ENCODE data around the gene E2F1. TPM values are rescaled to one million over a fixed set of nuclear protein-coding genes. Genes with fewer than 3 reads are reported as not detected.
A peak's percentile ranks its signal among the peaks of the same experiment; 100 is the strongest.

The E2F1 gene
- total RNA-seq, 1 experiment from 2014 or later = 7.9 TPM

DNA sequence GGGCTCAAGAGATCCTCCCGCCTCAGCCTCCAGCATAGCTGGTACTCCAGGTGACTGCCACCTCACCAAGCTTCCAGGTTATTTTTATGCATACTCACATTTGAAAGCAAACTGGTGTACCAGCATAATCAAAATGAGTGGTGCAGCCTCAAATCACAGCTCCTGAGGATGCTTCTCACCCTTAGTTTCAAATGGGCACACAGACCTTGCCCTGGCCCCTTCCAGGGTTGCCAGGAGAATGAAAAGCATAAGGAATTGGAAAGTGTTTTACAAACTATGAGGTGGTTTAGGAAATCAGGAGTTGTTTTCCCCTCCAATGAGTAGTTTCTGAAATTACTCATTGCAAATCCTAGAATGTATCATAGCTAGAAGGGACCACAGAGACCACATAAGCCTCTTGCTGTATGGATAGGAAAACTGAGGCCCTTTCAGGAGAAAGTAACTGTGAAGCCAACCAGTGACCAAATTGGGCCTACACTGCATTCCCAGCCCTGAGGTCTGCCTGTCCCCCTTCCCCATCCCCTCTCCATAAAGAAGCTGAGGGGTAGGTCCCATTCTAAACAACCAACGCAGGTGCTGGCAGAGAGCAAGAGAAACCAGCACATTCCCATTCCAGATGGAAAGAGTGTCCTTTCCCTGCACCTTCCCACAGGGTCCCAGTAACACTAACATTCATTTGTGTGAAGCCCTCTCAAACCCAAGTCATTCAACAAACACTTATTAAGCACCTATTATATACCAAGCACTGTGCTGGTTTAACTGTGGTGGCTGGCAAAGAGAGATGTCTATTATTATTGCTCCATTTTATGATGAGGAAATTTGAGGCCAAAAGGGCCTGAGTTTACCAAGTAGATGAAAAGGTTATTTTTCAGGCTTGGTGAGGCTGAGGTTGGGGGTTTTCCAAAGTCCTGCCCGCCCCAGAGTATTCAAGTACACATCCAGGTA, 2.1 kb upstream of the E2F1 start:
- DNase-seq (ENCODE audit: extremely low read depth, low read depth) = no peak

DNA sequence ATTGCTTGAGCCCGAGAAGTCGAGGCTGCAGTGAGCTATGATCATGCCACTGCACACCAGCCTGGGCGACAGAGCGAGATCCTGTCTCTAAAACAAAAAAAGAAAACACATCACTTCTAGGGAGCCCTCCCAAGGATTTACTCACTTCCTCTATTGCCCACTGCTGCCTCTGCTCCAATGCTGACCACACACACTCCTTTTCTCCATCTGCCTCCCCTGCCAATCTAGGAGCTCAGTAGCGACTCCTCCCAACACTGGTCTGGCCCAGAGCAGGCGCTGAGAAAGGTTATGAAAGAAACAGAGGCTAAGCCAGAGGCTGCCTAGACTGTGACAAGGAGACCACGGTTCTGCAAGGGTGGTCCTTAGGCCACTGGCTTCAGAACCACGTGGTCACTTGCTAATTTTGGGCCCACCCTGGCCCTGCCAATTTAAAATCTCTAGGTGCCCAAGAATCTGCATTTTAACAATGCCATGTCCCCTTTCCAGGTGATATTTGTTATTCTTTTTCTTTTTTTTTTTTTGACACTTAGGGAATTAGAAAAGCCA, 1.3 kb upstream of the E2F1 start:
- DNase-seq (ENCODE audit: extremely low read depth, low read depth) = no peak

DNA sequence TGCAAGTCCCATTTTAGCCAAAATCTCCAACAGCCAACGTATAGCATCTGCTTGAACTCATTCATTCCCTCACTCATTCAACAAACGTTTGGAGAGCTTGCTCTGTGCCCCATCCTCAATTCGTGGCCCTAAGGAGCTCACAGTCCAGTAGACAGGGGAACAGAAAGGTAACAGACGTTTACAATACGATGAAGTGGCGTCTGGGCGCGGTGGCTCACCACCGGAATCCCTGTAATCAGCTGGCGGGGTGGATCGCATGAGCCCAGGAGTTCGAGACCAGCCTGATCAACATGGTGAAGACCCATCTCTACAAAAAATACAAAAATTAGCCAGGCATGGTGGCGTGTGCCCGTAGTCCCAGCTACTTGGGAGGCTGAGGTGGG, 790 bp upstream of the E2F1 start:
- no peak for DNase-seq (ENCODE audit: extremely low read depth, low read depth)

DNA sequence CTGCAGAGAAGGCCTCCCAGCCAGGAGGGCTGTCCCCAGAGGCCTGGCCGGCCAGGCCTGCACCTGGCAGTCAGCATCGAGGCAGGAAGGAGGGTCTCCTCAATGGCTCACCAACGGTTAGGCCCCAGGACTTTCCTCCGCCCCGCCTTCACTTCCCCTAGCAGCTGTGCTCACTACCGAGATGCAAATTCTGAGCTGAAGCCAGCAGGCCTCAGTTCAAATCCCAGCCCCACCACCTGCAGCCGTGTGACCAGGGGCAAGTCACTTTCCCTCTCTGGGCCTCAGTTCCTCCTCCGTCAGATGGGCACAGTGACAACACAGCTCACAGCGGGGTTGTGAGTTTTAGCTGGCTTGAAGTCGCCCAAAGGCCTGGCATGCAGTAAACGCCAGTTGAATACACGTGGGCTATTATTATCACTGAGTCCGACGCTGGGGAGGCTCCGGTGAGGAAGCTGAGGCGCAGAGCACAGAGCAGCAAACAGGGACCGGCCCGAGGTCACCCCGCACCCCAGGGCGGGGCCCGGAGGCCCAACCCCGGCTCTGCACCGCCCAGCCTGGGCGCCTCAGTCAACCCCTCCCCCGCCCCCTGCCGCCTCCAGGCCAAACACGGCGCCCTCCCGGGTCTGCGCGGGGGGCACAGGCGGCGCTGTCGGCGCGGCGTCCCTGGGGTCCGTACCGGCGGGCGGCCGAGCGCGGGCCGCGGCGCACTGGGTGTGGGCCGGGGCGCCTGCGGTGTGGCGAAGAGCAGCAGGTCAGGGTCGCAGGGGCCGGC, 671 bp downstream of the E2F1 start:
- DNase-seq (ENCODE audit: extremely low read depth, low read depth) = no peak

DNA sequence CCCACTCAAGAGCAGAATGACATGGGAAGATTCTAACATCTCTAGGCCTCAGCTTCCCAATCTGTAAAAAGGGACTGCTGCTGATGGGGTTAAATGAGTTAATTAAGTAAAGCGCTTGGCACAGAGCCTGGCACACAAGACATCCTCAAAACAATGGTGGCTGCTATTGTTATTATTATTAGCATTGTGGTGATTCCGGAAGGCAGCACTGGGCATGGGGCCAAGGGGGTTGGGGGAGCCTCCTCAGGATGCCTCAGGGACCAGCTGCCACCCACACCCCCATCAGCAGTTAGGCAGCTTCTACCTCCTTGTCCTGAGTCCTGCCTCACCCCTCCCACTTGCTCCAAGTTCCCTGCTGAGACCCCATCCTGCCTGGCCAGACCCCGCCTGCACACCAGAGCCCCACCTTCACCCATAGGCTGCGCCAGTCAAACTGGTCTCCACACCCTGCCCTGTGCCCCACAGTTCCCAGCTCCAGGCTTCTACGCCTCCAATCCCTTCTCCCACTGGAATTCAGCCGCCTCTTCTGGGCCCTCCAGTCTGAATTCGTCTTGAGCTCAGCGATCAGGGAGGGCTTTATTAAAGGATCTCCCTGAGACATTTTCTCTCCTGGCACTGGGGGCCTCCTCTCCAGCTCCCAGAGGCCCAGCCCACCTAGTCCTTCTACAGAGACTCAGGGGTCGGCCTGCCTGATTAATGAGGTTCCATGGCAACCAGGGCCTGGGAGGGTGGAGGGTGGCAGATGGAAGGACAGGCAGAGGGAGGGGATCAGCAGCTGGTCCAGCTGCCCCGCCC, 1.5 kb downstream of the E2F1 start:
- no peak for DNase-seq (ENCODE audit: extremely low read depth, low read depth)

DNA sequence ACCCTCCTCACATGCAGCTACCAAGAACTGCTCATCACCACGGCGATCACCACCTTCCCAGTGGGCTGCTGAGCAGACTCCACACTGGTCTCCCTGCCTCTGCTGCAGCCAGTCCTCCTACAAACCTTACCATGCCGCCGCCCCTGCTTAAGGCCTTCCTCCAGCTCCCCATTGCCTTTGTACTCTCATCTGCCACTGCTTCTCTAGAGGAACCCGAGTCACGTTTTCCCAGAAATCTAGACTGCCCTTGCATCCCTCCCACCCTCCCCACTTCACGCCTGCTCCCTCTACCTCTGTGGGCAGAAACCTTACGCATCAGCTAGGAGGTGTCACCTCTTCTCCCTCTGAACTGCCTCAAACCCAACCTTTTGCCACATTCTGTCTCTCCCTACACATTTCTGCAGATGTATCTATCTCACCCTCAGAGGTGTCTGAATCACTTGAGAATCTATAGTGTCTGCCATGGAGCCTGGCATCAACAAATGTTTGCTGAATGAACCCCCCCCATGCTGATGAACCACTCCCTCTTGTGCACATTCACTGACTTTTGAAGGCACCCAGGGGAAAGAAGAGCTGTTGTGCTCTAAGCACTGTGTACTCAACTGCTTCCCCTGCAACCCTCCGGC, 4.3 kb downstream of the E2F1 start:
- no peak for DNase-seq (ENCODE audit: extremely low read depth, low read depth)

DNA sequence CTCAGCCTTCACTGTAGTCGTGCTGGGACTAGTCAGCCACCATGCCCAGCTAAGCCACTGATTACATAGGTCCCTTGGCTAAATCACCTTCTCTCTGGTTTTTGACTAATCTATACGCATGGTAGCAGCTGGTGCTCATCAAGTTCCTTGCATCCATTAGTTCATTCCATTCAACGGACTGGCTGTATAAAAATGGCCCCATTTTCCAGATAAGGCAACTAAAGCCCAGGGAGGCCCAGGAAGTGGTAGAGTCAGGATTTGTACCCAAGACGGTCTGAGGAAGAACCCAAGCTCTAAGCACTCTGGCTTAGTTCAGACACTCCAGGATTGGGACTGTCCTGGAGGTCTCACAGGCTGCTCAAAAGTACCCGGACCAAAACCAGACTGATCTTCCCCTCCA, 4.9 kb downstream of the E2F1 start:
- no peak for DNase-seq (ENCODE audit: extremely low read depth, low read depth)

DNA sequence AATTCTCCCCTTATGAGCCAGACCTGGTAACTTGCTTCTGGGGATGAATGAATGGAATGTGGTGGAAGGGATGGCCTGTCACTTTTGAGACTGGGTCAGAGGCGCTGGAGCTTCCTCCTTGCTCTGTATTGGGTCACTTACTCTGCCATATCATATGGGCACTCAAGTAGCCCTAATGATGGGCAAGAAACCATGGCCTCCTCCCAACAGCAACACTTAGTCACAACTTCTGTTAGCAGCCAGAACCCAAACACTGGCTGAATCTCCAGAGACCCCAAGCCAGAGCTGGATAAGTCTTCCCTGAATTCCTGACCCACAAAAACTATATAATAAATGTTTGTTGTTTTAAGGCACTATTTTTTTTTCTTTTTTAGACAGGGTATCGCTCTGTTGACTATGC, 5.5 kb downstream of the E2F1 start:
- no peak for DNase-seq (ENCODE audit: extremely low read depth, low read depth)

DNA sequence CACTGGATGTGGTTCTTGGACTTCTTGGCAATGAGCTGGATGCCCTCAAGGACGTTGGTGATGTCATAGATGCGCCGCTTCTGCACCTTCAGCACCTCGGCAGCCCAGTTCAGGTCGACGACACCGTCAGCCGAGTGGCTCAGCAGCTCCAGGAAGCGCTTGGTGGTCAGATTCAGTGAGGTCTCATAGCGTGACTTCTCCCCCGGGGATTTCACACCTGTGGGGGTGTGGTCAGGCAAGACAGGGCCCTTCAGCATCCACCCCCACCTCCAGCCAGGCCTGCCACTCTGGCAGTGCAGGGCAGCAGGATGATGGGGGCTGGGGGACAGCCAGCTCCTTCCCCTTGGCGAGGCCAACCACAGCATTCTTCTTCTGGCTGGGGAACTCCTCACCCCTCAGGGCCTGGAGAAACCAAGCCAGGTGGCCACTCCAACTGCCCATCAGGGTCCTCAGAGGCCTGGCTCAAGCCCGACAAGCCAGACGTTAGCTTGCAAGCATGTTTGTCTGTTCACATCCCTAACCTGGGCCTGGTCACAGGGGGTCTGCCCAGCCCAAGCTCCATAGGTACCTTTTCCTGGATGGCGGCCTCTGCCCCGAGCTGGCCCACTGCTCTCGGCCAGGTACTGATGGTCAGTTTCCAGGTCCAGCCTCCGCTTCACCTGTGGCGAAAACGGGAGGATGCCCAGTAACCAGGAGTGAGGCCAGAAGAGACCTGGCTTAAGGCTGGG, 6.3 kb downstream of the E2F1 start:
- DNase-seq (ENCODE audit: extremely low read depth, low read depth) = no peak

DNA sequence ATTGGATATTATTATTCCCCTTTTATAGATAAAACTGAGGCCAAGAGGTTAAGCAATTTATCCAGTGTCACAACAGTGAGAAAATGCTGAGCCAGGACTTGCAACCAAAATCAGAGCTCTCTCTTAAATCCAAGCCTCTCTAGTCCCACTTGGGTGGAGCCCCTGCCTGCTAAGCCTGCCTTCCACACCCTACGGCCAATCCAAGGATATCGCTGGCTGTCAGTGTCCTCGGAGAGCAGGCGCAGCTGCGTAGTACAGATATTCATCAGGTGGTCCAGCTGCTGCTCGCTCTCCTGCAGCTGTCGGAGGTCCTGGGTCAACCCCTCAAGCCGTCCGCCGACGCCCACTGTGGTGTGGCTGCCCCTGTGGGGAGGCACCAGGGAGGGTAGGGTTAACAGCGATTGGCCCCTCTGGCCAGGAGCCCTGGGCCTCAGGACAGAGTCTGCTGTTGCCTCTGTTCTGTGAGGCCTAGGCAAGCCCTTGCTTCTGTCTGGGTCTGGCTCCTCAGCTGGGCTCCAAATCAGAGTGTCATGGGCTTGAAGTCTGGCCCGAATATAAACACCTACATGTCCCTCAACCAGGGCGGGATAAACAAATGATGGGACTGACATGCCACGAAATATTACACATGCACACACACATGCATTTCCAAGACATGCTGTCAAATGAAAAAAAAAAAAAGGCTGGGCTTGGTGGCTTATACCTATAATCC, 8.0 kb downstream of the E2F1 start:
- DNase-seq (ENCODE audit: extremely low read depth, low read depth) = no peak

DNA sequence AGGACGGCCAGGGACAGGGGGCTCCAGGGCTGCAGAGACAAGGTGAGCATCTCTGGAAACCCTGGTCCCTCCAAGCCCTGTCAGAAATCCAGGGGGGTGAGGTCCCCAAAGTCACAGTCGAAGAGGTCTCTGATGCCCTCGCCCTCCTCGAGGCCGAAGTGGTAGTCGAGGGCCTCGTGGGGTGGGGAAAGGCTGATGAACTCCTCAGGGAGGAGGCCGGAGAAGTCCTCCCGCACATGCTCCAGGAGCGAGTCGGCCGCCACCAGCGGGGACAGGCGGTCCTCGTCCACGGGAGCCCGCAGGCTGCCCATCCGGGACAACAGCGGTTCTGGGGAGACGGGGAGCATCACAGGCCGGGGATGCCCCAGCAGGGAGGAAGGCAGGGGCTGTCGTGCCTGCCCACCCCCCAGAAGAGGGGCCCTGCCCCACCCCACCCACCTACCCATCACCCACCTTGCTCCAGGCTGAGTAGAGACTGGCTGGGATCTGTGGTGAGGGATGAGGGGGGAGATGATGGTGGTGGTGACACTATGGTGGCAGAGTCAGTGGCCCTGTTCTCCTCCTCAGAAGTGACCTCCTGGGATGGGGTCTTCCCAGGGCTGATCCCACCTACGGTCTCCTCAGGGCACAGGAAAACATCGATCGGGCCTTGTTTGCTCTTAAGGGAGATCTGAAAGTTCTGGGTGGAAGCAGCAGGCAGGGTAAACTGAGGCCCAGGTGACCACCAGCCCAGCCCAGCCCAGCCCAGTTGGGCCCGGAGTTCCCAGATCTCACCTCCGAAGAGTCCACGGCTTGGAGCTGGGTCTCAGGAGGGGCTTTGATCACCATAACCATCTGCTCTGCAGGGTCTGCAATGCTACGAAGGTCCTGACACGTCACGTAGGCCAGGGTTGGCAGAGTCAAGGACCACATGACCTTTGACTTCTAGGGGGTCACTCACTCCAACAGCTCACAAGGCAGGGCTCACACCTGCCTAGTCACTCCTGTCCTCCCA, 9.2 kb downstream of the E2F1 start:
- no peak for DNase-seq (ENCODE audit: extremely low read depth, low read depth)

DNA sequence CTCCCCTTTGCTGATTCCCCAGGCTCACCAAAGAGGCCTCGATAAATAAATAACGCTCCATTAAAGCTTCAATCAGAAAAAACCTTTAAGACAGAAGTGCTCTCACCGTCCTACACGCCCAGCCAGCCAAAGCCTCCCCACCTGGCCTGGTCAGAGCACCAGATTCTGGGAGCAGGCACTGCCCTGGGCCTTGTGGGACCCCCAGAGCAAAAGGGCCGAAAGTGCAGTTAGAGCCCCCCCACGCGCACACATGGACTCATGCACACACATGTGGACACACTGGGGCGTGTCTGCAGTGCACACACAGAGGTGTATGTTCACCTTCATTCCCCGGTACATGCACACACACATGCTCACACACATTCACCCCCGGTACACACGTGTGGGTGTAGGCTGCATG, 10.1 kb downstream of the E2F1 start:
- DNase-seq (ENCODE audit: extremely low read depth, low read depth) = no peak

DNA sequence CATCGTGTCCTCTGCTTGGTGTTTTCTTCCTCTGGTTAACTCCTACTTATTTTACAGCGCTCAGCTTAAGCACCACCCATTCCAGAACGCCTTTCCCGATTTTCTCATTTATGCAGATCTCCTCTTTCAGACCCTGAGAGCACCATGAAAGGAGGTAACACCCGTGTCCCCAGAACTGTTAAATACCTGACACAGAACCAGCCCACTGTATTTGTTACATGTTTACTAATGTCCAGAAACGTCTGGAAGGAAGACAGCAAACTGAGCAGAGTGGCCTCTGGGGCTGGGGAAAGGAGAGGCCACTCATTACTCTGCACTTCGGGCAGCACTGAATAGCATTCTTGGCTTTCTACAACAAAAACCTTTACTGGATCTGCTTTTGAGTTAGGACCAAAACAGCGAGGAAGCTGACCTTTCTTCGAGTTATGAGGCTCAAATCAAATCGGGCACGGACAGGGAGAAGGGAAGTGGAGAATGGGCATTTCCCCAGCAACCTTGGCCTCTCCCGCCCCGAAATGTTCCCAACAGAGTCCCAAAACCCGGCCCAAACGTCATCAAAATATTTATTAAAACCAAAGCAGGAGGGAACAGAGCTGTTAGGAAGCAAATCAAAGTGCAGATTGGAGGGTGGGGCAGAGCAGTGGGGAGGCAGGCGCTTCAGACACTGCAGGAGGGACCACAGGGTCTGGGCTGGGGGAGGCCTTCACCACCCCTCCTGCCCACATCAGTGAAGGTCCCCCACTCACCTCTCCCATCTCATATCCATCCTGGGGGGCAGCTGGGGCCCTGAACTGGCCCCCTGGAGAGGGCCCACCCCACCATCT, 10.8 kb downstream of the E2F1 start:
- DNase-seq (ENCODE audit: extremely low read depth, low read depth) = no peak

DNA sequence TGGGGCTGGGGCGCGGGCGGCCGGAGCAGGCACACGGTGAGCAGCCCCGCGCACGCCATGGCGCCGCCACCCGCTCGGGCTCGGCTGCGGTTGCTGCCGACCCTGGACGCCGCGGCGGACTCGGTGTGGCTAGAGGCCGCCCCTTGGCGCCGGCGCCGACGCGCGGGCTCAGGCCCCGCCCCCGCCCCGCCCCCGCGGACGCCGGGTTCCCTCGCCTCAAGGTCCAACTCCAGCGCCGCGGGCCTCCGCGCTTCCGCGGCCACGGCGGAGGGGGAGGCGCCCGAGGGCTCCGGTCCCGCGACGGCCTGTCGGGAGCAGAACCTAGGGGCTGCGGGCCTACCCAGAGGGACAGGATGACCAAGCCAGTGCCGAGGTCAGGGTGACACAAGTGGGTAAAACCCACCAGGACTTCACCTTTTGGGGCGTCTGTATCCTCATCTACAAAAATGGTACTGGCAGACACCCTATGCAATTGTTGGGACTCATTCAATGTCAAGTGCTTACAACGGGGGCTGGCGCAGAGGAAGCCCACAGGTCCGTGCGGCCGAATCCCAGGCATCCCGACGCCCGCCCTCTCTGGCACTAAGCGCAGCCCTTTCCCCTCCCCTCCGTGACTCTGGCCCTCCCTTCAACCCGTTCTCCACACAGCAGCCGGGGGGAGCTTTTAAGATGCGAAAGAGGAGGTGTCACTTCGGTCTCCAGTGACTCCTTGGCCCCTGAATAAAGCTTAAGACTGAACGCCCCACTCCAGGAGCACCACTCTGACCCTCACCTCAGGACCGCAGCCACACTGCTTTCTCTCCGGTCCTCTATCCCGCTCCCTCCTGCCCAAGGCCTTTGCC, 11.7 kb downstream of the E2F1 start, which contains the start of gene NECAB3:
Gene NECAB3, minus strand, starts transcription at position 135 of the 842 bp plus-strand sequence. Its CDS starts 76 bp downstream, at position 59.
- DNase-seq (ENCODE audit: extremely low read depth, low read depth) = peak; percentile 79

DNA sequence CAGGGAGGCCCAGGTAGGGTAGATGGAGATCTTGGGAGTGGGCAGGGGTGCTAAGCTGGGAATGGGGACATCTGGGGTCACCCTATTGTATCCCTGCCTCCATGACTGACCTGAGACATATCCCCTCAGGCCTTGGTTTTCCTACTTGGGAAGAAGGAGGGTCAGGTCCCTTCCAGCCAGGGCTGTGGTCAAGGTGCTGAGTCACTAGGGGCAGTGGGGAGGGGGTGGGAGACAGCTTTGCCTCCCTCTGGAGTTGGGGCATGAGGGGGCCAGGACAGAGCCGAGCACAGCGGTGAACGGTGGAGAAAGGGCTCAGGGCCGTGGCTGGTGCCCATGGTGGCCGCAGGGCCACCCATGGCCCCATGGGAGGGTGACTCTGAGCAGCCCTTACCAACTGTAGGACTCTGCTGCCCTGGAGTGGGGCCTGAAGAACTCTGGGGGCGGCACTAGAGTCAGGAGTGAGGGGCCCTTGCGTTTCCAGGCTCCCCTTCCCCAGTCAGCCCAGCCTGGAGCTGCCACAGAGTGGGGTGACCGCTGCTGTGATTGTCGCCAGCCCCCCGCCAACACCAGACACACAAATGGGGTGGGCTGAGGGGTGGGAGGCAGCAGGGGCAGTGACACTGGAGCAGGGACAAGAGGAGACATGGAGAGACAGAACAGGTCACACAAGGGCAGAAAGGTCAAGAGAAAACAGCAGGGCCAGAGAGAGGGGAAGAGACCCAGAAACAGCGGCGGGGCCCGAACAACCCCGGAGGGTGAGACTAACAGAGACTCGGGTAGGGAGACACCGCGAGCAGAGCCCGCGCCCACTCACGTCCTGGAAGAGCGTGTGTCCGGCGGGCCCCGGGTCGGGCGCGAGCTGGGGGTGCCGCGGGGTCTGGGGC, 12.5 kb downstream of the E2F1 start:
- no peak for DNase-seq (ENCODE audit: extremely low read depth, low read depth)

All from NCI-H460 (cell line).